H1 (cell line): ENCODE measurements around the gene ZNF888. TPM values are rescaled to one million over a fixed set of nuclear protein-coding genes. Genes with fewer than 3 reads are reported as not detected.

Experiments
- ATF2 ChIP-seq: IDR thresholded peaks from 2 replicates; pipeline ENCODE4 v1.6.1; 2012; ENCODE audit warnings: low read length, inconsistent platforms
- POU5F1 ChIP-seq: IDR thresholded peaks from 2 replicates; pipeline ENCODE4 v1.6.1; 2011; ENCODE audit warnings: low read depth, mild to moderate bottlenecking, low read length, moderate library complexity
- polyA plus RNA-seq, 7 experiments: library from polyadenylated mRNA; depleted of rRNA in 3 of 7; stranded (reverse) in 5 of 7; unstranded in 2 of 7; fragments of >200 nt in 5 of 7; fragments of 200-250 nt in 2 of 7; gene quantifications; 1 replicate in 5 of 7; 2 replicates in 1 of 7; 4 replicates in 1 of 7; pipeline versions ENCODE4 v1.2.1 to v1.2.3, GENCODE V29; 2011 to 2013; ENCODE audit warnings: missing spikeins in 2 of 7, mixed read lengths in 2 of 7
- total RNA-seq: library from RNA; stranded (reverse); fragmentation: NEBNext Ultra II Directional; extraction: Animal tissue kit (Norgen Biotek cat#: 25700); gene quantifications from 2 replicates; pipeline ENCODE4 v1.2.1, GENCODE V29; 2021
- TF ChIP-seq, protein P1 (sequence below): fragments of 300-600 bp; sonication (generic); IDR thresholded peaks from 2 replicates; pipeline ENCODE4 v1.7.1; 2012; ENCODE audit warnings: low read length, moderate library complexity, mild to moderate bottlenecking, inconsistent platforms; ENCODE audit not compliant: insufficient replicate concordance

Gene ZNF888
- total and polyA plus RNA-seq, 2 of the 8 experiments (the other 6 are each of a cell fraction or from before 2014, with no cell fraction given): 1.1 to 8.6 TPM

GRCh38 chr19:52945652-52946321 is 22.6 kb upstream of the ZNF888 start (continued):
- TF ChIP-seq, protein P1, sequence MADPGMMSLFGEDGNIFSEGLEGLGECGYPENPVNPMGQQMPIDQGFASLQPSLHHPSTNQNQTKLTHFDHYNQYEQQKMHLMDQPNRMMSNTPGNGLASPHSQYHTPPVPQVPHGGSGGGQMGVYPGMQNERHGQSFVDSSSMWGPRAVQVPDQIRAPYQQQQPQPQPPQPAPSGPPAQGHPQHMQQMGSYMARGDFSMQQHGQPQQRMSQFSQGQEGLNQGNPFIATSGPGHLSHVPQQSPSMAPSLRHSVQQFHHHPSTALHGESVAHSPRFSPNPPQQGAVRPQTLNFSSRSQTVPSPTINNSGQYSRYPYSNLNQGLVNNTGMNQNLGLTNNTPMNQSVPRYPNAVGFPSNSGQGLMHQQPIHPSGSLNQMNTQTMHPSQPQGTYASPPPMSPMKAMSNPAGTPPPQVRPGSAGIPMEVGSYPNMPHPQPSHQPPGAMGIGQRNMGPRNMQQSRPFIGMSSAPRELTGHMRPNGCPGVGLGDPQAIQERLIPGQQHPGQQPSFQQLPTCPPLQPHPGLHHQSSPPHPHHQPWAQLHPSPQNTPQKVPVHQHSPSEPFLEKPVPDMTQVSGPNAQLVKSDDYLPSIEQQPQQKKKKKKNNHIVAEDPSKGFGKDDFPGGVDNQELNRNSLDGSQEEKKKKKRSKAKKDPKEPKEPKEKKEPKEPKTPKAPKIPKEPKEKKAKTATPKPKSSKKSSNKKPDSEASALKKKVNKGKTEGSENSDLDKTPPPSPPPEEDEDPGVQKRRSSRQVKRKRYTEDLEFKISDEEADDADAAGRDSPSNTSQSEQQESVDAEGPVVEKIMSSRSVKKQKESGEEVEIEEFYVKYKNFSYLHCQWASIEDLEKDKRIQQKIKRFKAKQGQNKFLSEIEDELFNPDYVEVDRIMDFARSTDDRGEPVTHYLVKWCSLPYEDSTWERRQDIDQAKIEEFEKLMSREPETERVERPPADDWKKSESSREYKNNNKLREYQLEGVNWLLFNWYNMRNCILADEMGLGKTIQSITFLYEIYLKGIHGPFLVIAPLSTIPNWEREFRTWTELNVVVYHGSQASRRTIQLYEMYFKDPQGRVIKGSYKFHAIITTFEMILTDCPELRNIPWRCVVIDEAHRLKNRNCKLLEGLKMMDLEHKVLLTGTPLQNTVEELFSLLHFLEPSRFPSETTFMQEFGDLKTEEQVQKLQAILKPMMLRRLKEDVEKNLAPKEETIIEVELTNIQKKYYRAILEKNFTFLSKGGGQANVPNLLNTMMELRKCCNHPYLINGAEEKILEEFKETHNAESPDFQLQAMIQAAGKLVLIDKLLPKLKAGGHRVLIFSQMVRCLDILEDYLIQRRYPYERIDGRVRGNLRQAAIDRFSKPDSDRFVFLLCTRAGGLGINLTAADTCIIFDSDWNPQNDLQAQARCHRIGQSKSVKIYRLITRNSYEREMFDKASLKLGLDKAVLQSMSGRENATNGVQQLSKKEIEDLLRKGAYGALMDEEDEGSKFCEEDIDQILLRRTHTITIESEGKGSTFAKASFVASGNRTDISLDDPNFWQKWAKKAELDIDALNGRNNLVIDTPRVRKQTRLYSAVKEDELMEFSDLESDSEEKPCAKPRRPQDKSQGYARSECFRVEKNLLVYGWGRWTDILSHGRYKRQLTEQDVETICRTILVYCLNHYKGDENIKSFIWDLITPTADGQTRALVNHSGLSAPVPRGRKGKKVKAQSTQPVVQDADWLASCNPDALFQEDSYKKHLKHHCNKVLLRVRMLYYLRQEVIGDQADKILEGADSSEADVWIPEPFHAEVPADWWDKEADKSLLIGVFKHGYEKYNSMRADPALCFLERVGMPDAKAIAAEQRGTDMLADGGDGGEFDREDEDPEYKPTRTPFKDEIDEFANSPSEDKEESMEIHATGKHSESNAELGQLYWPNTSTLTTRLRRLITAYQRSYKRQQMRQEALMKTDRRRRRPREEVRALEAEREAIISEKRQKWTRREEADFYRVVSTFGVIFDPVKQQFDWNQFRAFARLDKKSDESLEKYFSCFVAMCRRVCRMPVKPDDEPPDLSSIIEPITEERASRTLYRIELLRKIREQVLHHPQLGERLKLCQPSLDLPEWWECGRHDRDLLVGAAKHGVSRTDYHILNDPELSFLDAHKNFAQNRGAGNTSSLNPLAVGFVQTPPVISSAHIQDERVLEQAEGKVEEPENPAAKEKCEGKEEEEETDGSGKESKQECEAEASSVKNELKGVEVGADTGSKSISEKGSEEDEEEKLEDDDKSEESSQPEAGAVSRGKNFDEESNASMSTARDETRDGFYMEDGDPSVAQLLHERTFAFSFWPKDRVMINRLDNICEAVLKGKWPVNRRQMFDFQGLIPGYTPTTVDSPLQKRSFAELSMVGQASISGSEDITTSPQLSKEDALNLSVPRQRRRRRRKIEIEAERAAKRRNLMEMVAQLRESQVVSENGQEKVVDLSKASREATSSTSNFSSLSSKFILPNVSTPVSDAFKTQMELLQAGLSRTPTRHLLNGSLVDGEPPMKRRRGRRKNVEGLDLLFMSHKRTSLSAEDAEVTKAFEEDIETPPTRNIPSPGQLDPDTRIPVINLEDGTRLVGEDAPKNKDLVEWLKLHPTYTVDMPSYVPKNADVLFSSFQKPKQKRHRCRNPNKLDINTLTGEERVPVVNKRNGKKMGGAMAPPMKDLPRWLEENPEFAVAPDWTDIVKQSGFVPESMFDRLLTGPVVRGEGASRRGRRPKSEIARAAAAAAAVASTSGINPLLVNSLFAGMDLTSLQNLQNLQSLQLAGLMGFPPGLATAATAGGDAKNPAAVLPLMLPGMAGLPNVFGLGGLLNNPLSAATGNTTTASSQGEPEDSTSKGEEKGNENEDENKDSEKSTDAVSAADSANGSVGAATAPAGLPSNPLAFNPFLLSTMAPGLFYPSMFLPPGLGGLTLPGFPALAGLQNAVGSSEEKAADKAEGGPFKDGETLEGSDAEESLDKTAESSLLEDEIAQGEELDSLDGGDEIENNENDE: no peak
- TF ChIP-seq ATF2 (no peak), POU5F1 (no peak)
